RCC 7860 (cell line): ENCODE results near the gene GPI.

Source experiments
- DNase-seq: peaks from one replicate; pipeline ENCODE4 v3.0.0-alpha.2; 2015; ENCODE audit warnings: low spot score
- FAIRE-seq: peaks from 2 replicates; lab custom pipeline; 2012; peaks lifted over from hg19 to GRCh38; lab: Jason Lieb, UNC

The GPI gene

DNA sequence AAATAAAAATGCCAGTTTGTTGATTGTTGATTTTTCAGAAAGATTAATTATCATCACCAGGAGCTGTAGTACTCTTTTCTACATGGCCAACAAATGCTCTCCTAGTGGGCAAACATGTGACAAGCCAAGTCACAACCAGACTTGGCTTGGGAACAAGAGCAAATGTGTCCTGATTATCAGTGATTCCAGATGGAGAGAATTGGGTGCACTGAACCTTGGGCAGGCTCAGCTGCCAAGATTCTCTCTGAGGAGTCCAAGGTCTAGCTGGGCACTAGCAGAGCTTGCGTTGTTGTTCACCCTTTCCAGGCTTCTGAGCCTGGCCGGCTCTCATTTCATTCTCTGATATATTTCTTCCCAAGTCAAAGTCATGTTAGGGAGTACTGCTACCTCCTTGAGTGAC, 27.3 kb upstream of the GPI start:
- no peak for DNase-seq
- no peak for FAIRE-seq

GRCh38 chr19:34341935-34342680, 22.9 kb upstream of the GPI start:
- FAIRE-seq (no peak), DNase-seq (no peak)

DNA sequence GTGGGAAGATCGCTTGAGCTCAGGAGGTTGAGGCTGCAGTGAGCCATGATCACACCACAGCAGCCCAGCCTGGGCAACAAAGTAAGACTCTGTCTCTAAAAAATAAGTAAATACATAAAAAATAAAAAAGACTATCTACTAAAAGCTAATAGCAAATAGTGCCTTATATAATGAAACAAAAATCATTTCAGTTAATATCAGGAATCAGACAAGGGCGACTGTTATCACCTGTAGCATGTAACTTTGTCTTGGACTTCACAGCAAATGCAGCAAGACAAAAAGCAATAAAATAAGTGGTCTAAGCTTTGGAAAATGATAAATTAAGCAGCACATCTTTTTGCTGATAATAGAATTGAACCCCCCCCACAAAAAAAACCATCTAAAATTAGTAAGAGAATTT, 21.2 kb upstream of the GPI start:
- FAIRE-seq (no peak), DNase-seq (no peak)

DNA sequence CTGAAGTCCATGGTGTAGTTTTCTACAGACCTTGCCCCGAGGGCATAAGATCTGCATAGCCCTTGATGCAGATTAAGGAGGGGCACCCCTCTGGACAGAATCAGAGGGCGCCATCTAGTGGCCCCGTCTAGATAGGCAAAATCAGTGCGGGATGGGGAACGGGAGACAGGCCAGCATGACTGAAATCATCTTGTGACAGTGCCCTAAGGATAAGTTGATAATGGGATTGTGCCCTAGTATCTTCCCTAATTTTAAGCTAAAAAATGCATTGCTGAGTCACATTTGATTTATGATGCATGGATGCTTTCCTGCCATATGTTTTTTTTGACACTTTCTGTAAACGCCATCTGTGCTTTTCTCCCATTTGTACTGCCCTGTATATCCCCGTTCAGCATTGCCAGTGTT, 19.0 kb upstream of the GPI start:
- FAIRE-seq = no peak
- peak; percentile 20 for DNase-seq

- FAIRE-seq (no peak), DNase-seq (no peak)
Measured at GRCh38 chr19:34347561-34348165, 17.3 kb upstream of the GPI start.

- FAIRE-seq = no peak
- DNase-seq = no peak
Measured at GRCh38 chr19:34348899-34349487, 16.0 kb upstream of the GPI start.

DNA sequence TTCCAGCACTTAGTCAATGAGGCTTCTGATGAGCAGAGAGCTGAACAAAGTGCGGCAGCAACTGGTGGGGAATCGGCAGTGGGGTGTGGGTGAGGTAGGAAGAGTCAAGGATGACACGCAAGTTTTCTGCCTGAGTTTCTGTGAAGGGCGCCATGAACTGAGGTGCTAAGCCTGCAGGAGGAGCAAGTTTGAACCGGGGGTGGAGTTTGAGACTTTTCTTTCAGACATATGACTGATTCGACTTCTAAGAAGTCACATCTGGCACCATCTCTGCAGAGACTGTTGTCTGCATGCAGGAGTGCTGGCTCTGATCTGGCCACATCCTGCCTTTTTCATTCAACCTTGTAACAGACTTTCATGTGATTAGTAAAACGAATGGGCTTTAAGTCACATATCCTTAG, 14.8 kb upstream of the GPI start:
- DNase-seq (no peak), FAIRE-seq (no peak)

DNA sequence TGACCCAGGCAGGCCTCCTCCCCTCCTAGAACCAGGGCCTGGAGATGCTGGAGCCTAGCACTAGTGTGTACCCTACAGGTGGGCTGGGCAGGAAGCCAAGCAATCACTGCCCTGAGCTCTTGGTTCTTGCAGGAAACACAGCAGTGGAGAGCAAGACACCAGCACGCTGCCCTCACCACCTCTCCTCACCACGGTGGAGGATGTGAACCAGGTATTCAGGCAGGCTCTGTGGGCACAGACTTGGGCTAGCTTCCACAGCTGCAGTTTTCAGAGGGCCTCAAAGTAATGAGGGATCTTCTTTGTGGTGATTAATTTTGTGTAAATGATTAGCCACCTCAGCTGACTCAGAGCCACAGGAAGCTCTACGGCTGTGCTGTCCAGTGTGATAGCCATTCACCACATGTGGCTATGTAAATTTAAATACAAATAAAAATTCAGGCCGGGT, 13.6 kb upstream of the GPI start:
- DNase-seq = peak; percentile 73
- peak; percentile 92 for FAIRE-seq

- DNase-seq (no peak), FAIRE-seq (no peak)
Measured at GRCh38 chr19:34353546-34353945, 11.4 kb upstream of the GPI start.

- no peak for FAIRE-seq
- DNase-seq = no peak
Measured at GRCh38 chr19:34355201-34355600, 9.8 kb upstream of the GPI start.

GRCh38 chr19:34356875-34357274, 8.1 kb upstream of the GPI start:
- FAIRE-seq = no peak
- no peak for DNase-seq

DNA sequence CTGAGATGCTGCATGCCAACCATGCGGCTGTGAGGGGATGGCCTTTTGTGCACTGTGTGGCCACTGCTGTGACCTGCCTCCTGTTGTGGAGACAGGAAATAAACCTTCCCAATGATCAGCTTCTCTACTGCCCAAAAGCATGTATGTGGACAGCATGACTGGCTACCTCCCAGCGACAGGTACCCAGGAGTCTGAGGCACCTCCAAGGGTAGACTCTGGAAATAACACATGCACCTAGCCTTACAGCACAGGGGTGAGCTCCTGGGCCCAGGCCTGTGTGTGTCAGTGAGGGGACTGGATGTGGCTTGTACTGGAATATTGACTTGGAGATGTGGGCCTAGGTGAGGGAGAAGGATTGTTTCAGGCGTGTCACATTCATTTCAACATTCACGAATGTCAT, 7.6 kb upstream of the GPI start:
- no peak for FAIRE-seq

GRCh38 chr19:34359140-34359953, 5.6 kb upstream of the GPI start:
- DNase-seq (peak; percentile 87), FAIRE-seq (no peak)

More for the DNA sequence above, 7.6 kb upstream of the GPI start:
- no peak for DNase-seq

- FAIRE-seq = no peak
- no peak for DNase-seq
Measured at GRCh38 chr19:34359954-34360315, 5.1 kb upstream of the GPI start.

GRCh38 chr19:34360354-34360909, 4.6 kb upstream of the GPI start:
- DNase-seq (no peak), FAIRE-seq (no peak)

DNA sequence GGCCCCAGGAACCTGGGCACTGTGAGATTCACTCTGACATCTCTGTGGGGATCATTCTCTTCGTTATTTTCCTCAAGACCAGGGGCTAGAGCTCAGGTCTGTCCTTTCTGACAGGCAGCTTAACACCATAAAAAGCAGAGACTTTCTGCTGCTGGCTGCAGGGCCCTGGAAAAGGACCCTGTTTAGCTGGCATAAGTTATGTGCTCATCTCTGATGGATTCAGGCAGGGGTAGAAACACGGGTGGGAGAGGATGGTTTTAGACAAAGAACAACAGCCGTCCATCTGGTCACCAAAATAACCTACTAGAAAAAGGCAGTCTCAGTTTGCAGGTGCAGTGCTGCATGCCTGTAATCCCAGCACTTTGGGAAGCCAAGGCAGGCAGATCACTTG, 2.3 kb upstream of the GPI start:
- FAIRE-seq = no peak
- DNase-seq = no peak

- FAIRE-seq (no peak), DNase-seq (no peak)
Measured at GRCh38 chr19:34363094-34363493, 1.9 kb upstream of the GPI start.

DNA sequence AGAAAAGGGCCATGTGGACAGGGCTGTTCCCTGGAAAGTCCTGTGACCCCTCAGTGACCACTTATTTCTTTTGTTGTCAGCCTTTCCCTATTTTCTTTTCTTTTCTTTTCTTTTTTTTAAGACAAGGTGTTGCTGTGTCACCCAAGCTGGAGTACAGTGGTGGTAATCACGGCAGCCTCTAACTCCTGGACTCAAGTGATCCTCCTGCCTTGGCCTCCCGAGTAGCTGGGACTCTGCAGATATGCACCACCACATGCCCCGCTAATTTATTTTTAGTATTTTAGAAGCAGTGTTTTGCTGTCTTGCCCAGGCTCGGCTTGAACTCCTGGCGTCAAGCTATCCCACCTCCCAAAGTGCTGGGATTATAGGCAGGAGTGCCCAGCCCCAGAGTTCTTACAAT, 1.1 kb upstream of the GPI start:
- DNase-seq = no peak
- FAIRE-seq = no peak

DNA sequence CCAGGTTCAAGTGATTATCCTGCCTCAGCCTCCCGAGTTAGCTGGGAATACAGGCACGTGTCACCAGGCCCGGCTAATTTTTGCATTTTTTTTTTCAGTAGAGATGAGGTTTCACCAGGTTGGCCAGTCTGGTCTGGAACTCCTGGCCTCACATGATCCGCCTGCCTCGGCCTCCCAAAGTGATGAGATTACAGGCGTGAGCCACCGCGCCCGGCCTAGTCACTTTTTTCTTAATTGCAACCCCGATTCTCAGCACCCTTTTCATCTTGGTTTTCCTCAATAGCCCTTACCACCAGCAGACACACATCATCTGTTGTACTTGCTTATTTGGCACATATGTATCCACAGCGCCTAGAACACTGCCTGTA, 550 bp upstream of the GPI start:
- DNase-seq (no peak), FAIRE-seq (no peak)

- FAIRE-seq = no peak
Measured at GRCh38 chr19:34365463-34366401, 736 bp downstream of the GPI start.

More at GRCh38 chr19:34365463-34366401, 736 bp downstream of the GPI start:
- DNase-seq = no peak
